Activated T-cell treated with anti-CD3 and anti-CD28 coated beads for 4 hours (primary cell): Measurements from ENCODE around the gene APEH.

ENCODE experiments used
- DNase-seq: peaks from one replicate; pipeline ENCODE4 v3.0.0-alpha.2; 2020

APEH gene

GRCh38 chr3:49732597-49732996 is 58.4 kb downstream of the APEH start:
- DNase-seq = no peak

GRCh38 chr3:49733551-49733950 is 59.4 kb downstream of the APEH start:
- no peak for DNase-seq
